PC-3 (cell line): ENCODE measurements around the gene PSMD3. TPM values are rescaled to one million over a fixed set of nuclear protein-coding genes. Genes with fewer than 3 reads are reported as not detected.

Experiments
- ATAC-seq: fragments of 200-7000 bp; cut with Tn5 transposase; 2 replicates; pipeline ENCODE4 v1.9.1; 2020; ENCODE audit warnings: mild to moderate bottlenecking, moderate library complexity
- BruUV-seq: library from RNA; stranded (reverse); fragments of 400-500 nt; replicated peaks from 2 replicates; lab custom pipeline; 2021; lab: Mats Ljungman, UMichigan
- CTCF ChIA-PET: fragments of 300-600 bp; sonication (Branson Sonifier 250); formaldehyde crosslinking; loops from one replicate; lab custom pipeline; 2022; ENCODE audit warnings: antibody characterized with exemption; lab: Charles Lee
- POLR2A ChIA-PET: fragments of 300-600 bp; sonication (Branson Sonifier 250); formaldehyde crosslinking; loops from one replicate; lab custom pipeline; 2022; ENCODE audit warnings: antibody characterized with exemption; ENCODE audit not compliant: unreplicated experiment; lab: Charles Lee
- DNase-seq: peaks from one replicate; pipeline ENCODE4 v3.0.0-alpha.2; 2015
- H2AFZ ChIP-seq: fragments of 300-600 bp; sonication (generic); 2 replicates; pipeline ENCODE4 v1.6.0; 2016; ENCODE audit warnings: antibody characterized with exemption, low read length
- H3F3A ChIP-seq: fragments of 300-600 bp; sonication (generic); one replicate; pipeline ENCODE4 v1.6.0; 2017; ENCODE audit warnings: antibody characterized with exemption, low read length, control low read depth, mild to moderate bottlenecking; ENCODE audit not compliant: unreplicated experiment
- H3K27ac ChIP-seq: fragments of 300-600 bp; sonication (generic); 2 replicates; pipeline ENCODE4 v1.5.1; 2016; ENCODE audit warnings: mild to moderate bottlenecking, low read length
- H3K27me3 ChIP-seq: fragments of 300-600 bp; sonication (generic); 2 replicates; pipeline ENCODE4 v1.6.1; 2016; ENCODE audit warnings: low read length, mixed read lengths
- H3K36me3 ChIP-seq: fragments of 300-600 bp; sonication (generic); 2 replicates; pipeline ENCODE4 v1.6.1; 2016; ENCODE audit warnings: low read depth, mixed run types, low read length, mixed read lengths
- H3K4me1 ChIP-seq: fragments of 300-600 bp; sonication (generic); 2 replicates; pipeline ENCODE4 v1.5.1; 2016; ENCODE audit warnings: low read length; ENCODE audit not compliant: insufficient read depth
- H3K4me2 ChIP-seq: fragments of 300-600 bp; sonication (generic); 2 replicates; pipeline ENCODE4 v1.6.0; 2016; ENCODE audit warnings: low read length
- H3K4me3 ChIP-seq: fragments of 300-600 bp; sonication (generic); 2 replicates; pipeline ENCODE4 v1.5.1; 2016; ENCODE audit warnings: mild to moderate bottlenecking, low read length, mixed read lengths
- H3K79me2 ChIP-seq: fragments of 300-600 bp; sonication (generic); 2 replicates; pipeline ENCODE4 v1.6.1; 2017; ENCODE audit warnings: low read length, mixed read lengths
- H3K9ac ChIP-seq: fragments of 300-600 bp; sonication (generic); 2 replicates; pipeline ENCODE4 v1.6.0; 2016; ENCODE audit warnings: mild to moderate bottlenecking, low read length
- H3K9me2 ChIP-seq: fragments of 300-600 bp; sonication (generic); replicated peaks from 2 replicates; pipeline ENCODE4 v1.6.1; 2016; ENCODE audit warnings: mixed run types, low read length, mixed read lengths
- H3K9me3 ChIP-seq: fragments of 300-600 bp; sonication (generic); 2 replicates; pipeline ENCODE4 v1.6.1; 2016; ENCODE audit warnings: low read length, mixed read lengths
- H4K20me1 ChIP-seq: fragments of 300-600 bp; sonication (generic); 2 replicates; pipeline ENCODE4 v1.6.1; 2016; ENCODE audit warnings: low read length, mixed read lengths
- CTCF ChIP-seq: fragments of 300-600 bp; sonication (generic); conservative IDR thresholded peaks from 2 replicates; pipeline ENCODE4 v1.5.1; 2017; ENCODE audit warnings: antibody characterized with exemption, low read depth, mild to moderate bottlenecking, low read length
- EZH2 ChIP-seq: fragments of 300-600 bp; sonication (generic); IDR thresholded peaks from one replicate; pipeline ENCODE4 v1.6.1; 2017; ENCODE audit warnings: antibody characterized with exemption, mild to moderate bottlenecking, low read length; ENCODE audit not compliant: unreplicated experiment
- EZH2phosphoT487 ChIP-seq: fragments of 300-600 bp; sonication (generic); IDR thresholded peaks from 2 replicates; pipeline ENCODE4 v1.6.1; 2018; ENCODE audit warnings: mild to moderate bottlenecking, antibody characterized with exemption, low read length, borderline replicate concordance
- intact Hi-C: fragments of 100-400 bp; cut with micrococcal nuclease; formaldehyde crosslinking; loops from 2 replicates; pipeline ENCODE4 v1.9.0; 2023
- total RNA-seq: library from RNA; depleted of rRNA; stranded (reverse); fragments of >200 nt; gene quantifications from 2 replicates; pipeline ENCODE4 v1.2.3, GENCODE V29; 2014

The PSMD3 gene
- total RNA-seq, 1 experiment from 2014 or later, result 267 TPM

- ATAC-seq, result peak; percentile 33; the same call in 1 of the 2 replicates
- Histone ChIP-seq H3K4me3 (no peak overlapping the region), H3F3A (no peaks in the 10 kb centered on the region), H3K36me3 (no peaks in the 10 kb centered on the region), H3K4me1 (no peaks in the 10 kb centered on the region), H3K9ac (no peak overlapping the region), H3K4me2 (no peak overlapping the region), H3K27ac (no peak overlapping the region), H3K9me2 (no peaks in the 10 kb centered on the region), H3K79me2 (no peaks in the 10 kb centered on the region), H2AFZ (no peak overlapping the region), H3K9me3 (no peaks in the 10 kb centered on the region), H4K20me1 (no peaks in the 10 kb centered on the region), H3K27me3 (no peaks in the 10 kb centered on the region)
- CTCF ChIA-PET, result no interaction called here
- no TSS peak for BruUV-seq
- DNase-seq, result peak; percentile 74
- intact Hi-C loops, result no loop called here
- TF ChIP-seq EZH2, result no peak
- TF ChIP-seq EZH2phosphoT487, result no peak
- POLR2A ChIA-PET, result no interaction called here
Observed at GRCh38 chr17:39963829-39964228, 16.8 kb upstream of the PSMD3 start.

- DNase-seq (no peak), ATAC-seq (no peak)
- H3K4me3 ChIP-seq, result no peak overlapping the region
- POLR2A ChIA-PET, result no interaction called here
- TF ChIP-seq EZH2phosphoT487, result no peak
- no peak for TF ChIP-seq CTCF
- no peak for TF ChIP-seq EZH2
- H3K4me1 ChIP-seq, result no peaks in the 10 kb centered on the region
- no peak overlapping the region for H2AFZ ChIP-seq
- CTCF ChIA-PET, result no interaction called here
- no peaks in the 10 kb centered on the region for H3K36me3 ChIP-seq
- H4K20me1 ChIP-seq, result no peaks in the 10 kb centered on the region
- no peaks in the 10 kb centered on the region for H3K9me3 ChIP-seq
- H3K4me2 ChIP-seq, result no peak overlapping the region
- H3K27me3 ChIP-seq, result no peaks in the 10 kb centered on the region
- intact Hi-C loops, result no loop called here
- BruUV-seq, result no TSS peak
- H3K27ac ChIP-seq, result no peak overlapping the region
- no peak overlapping the region for H3K9ac ChIP-seq
- H3F3A ChIP-seq, result no peaks in the 10 kb centered on the region
- no peaks in the 10 kb centered on the region for H3K79me2 ChIP-seq
- no peaks in the 10 kb centered on the region for H3K9me2 ChIP-seq
Observed at GRCh38 chr17:39965017-39965699, 15.4 kb upstream of the PSMD3 start.

- POLR2A ChIA-PET, result no interaction called here
- CTCF ChIA-PET, result no interaction called here
Observed at GRCh38 chr17:39966771-39967170, 13.8 kb upstream of the PSMD3 start.

More at GRCh38 chr17:39966771-39967170, 13.8 kb upstream of the PSMD3 start:
- H3K9me2 ChIP-seq, result no peaks in the 10 kb centered on the region
- TF ChIP-seq CTCF (no peak), EZH2 (no peak), EZH2phosphoT487 (no peak)
- no peak overlapping the region for H3K9ac ChIP-seq
- no peaks in the 10 kb centered on the region for H3K36me3 ChIP-seq
- DNase-seq (no peak), ATAC-seq (no peak)
- intact Hi-C loops, result no loop called here
- H3K79me2 ChIP-seq, result no peaks in the 10 kb centered on the region
- H3K4me1 ChIP-seq, result no peaks in the 10 kb centered on the region
- BruUV-seq, result no TSS peak
- no peak overlapping the region for H3K4me3 ChIP-seq
- no peak overlapping the region for H3K27ac ChIP-seq
- H3K9me3 ChIP-seq, result no peaks in the 10 kb centered on the region
- no peak overlapping the region for H3K4me2 ChIP-seq
- H3F3A ChIP-seq, result no peaks in the 10 kb centered on the region
- H3K27me3 ChIP-seq, result no peaks in the 10 kb centered on the region
- H2AFZ ChIP-seq, result no peak overlapping the region
- no peaks in the 10 kb centered on the region for H4K20me1 ChIP-seq
